Stimulated activated CD8-positive, alpha-beta memory T cell treated with anti-CD3 and anti-CD28 coated beads, Interleukin-12 subunit alpha, Interleukin-12 subunit beta, amount 100 ng/mL, for 4 hours (primary cell): ENCODE results near the gene TBXAS1.

Experiments used
- DNase-seq: peaks from one replicate; pipeline ENCODE4 v3.0.0-alpha.2; 2020; ENCODE audit warnings: low read depth

TBXAS1 gene

GRCh38 chr7:139982927-139983920 lies 154.2 kb downstream of the TBXAS1 start:
- DNase-seq = no peak

- DNase-seq = no peak
Measured at GRCh38 chr7:139984642-139985539, 155.8 kb downstream of the TBXAS1 start.

- DNase-seq = no peak
Measured at GRCh38 chr7:139985811-139986210, 156.7 kb downstream of the TBXAS1 start.

GRCh38 chr7:139987691-139988516 lies 158.8 kb downstream of the TBXAS1 start:
- no peak for DNase-seq

GRCh38 chr7:139989366-139990141 lies 160.5 kb downstream of the TBXAS1 start:
- no peak for DNase-seq

GRCh38 chr7:139990142-139990535 lies 161.1 kb downstream of the TBXAS1 start:
- no peak for DNase-seq

GRCh38 chr7:139990571-139991268 lies 161.7 kb downstream of the TBXAS1 start:
- no peak for DNase-seq

GRCh38 chr7:139991269-139991666 lies 162.2 kb downstream of the TBXAS1 start:
- no peak for DNase-seq

- no peak for DNase-seq
Measured at GRCh38 chr7:139991911-139992310, 162.8 kb downstream of the TBXAS1 start.

- no peak for DNase-seq
Measured at GRCh38 chr7:139992353-139993044, 163.4 kb downstream of the TBXAS1 start.

- DNase-seq = no peak
Measured at GRCh38 chr7:139993169-139993568, 164.1 kb downstream of the TBXAS1 start.

GRCh38 chr7:139993592-139993991 lies 164.5 kb downstream of the TBXAS1 start:
- no peak for DNase-seq

- DNase-seq = no peak
Measured at GRCh38 chr7:139994356-139994755, 165.3 kb downstream of the TBXAS1 start.

- no peak for DNase-seq
Measured at GRCh38 chr7:139995017-139995915, 166.2 kb downstream of the TBXAS1 start.

- DNase-seq = no peak
Measured at GRCh38 chr7:139998572-139998971, 169.5 kb downstream of the TBXAS1 start.

GRCh38 chr7:139999516-139999915 lies 170.5 kb downstream of the TBXAS1 start:
- DNase-seq = no peak

GRCh38 chr7:140000666-140001268 lies 171.7 kb downstream of the TBXAS1 start:
- DNase-seq = no peak

- DNase-seq = no peak
Measured at GRCh38 chr7:140003913-140004382, 174.9 kb downstream of the TBXAS1 start.
